Ovary (tissue), 3 donors: ENCODE results near the gene IRF3.

Experiments used
- CTCF ChIP-seq, 3 donors: fragments of 450-650 bp in 2 of 3; fragments of 200-600 bp in 1 of 3; IDR thresholded peaks; one replicate each; pipeline versions ENCODE4 v1.5.1 to v1.8.0; 2016 to 2022; ENCODE audit warnings: antibody characterized with exemption in 3 of 3, mild to moderate bottlenecking in 1 of 3
- EP300 ChIP-seq: sonication (generic); formaldehyde crosslinking; IDR thresholded peaks from one replicate; pipeline ENCODE4 v1.6.1; 2017; ENCODE audit warnings: antibody characterized with exemption
- POLR2A ChIP-seq: fragments of 450-650 bp; IDR thresholded peaks from one replicate; pipeline ENCODE4 v1.6.1; 2017; ENCODE audit warnings: antibody characterized with exemption, mild to moderate bottlenecking, moderate library complexity
- donor health status: DM: no; HTN: no; CAD: no.

- TF ChIP-seq POLR2A (no peak), CTCF (IDR thresholded peaks at IDR 0.05) (no peak), EP300 (no peak)
These were observed 48.7 kb downstream of the IRF3 start for GRCh38 chr19:49616945-49617344.
